Skin epidermis (tissue), 12 donors: ENCODE data around the gene BRAT1.

ENCODE experiments used
- H3K27ac ChIP-seq, 21 experiments: fragments of 200-600 bp; sonication (generic) in 11 of 21; one replicate each; pipeline ENCODE4 v1.5.0; 2020; ENCODE audit warnings: mild to moderate bottlenecking in 3 of 21, inconsistent platforms in 2 of 21, moderate library complexity in 2 of 21
- H3K4me3 ChIP-seq, 7 experiments: fragments of 200-600 bp; sonication (generic) in 2 of 7; one replicate each; pipeline ENCODE4 v1.5.0; 2020; ENCODE audit warnings: inconsistent platforms in 2 of 7, mild to moderate bottlenecking in 2 of 7, moderate library complexity in 1 of 7

Gene BRAT1

GRCh38 chr7:2517678-2518507, 37.4 kb downstream of the BRAT1 start:
- Histone ChIP-seq H3K27ac (peak overlapping the region in 10 of 21 experiments; percentile 1 to 86 (median 62)), H3K4me3 (no peak overlapping the region)

GRCh38 chr7:2517026-2517425, 38.3 kb downstream of the BRAT1 start:
- H3K27ac ChIP-seq, result peak overlapping the region in 12 of 21 experiments; percentile 16 to 77 (median 54)

GRCh38 chr7:2516194-2516555, 39.1 kb downstream of the BRAT1 start:
- Histone ChIP-seq H3K4me3 (no peak overlapping the region), H3K27ac (peak overlapping the region in 12 of 21 experiments; percentile 3 to 77 (median 54))

More at GRCh38 chr7:2517026-2517425, 38.3 kb downstream of the BRAT1 start:
- no peak overlapping the region for H3K4me3 ChIP-seq

- H3K27ac ChIP-seq, result peak overlapping the region in 9 of 21 experiments; percentile 3 to 77 (median 50)
These were observed 39.7 kb downstream of the BRAT1 start for GRCh38 chr7:2515424-2516193.

GRCh38 chr7:2514473-2515423, 40.6 kb downstream of the BRAT1 start:
- Histone ChIP-seq H3K27ac (no peak overlapping the region), H3K4me3 (no peak overlapping the region)

More at GRCh38 chr7:2515424-2516193, 39.7 kb downstream of the BRAT1 start:
- H3K4me3 ChIP-seq, result no peak overlapping the region

- H3K4me3 ChIP-seq, result no peak overlapping the region
- peak overlapping the region in 2 of 21 experiments; percentile 55 to 91 for H3K27ac ChIP-seq
These were observed 41.6 kb downstream of the BRAT1 start for GRCh38 chr7:2513702-2514101.

GRCh38 chr7:2512713-2513112, 42.6 kb downstream of the BRAT1 start:
- Histone ChIP-seq H3K27ac (peak overlapping the region in 11 of 21 experiments; percentile 80 to 98 (median 91)), H3K4me3 (no peak overlapping the region)

GRCh38 chr7:2512179-2512661, 43.1 kb downstream of the BRAT1 start:
- peak overlapping the region in 18 of 21 experiments; percentile 29 to 98 (median 84) for H3K27ac ChIP-seq
- no peak overlapping the region for H3K4me3 ChIP-seq

- no peak overlapping the region for H3K4me3 ChIP-seq
- H3K27ac ChIP-seq, result peak overlapping the region in 20 of 21 experiments; percentile 29 to 98 (median 83)
These were observed 43.6 kb downstream of the BRAT1 start for GRCh38 chr7:2511769-2512168.

- peak overlapping the region in 20 of 21 experiments; percentile 29 to 98 (median 83) for H3K27ac ChIP-seq
- peak overlapping the region in 1 of 7 experiments; percentile 11 for H3K4me3 ChIP-seq
These were observed 44.2 kb downstream of the BRAT1 start for GRCh38 chr7:2510909-2511768.

GRCh38 chr7:2510130-2510776, 45.1 kb downstream of the BRAT1 start:
- H3K4me3 ChIP-seq, result no peak overlapping the region
- peak overlapping the region in 19 of 21 experiments; percentile 21 to 98 (median 84) for H3K27ac ChIP-seq

- Histone ChIP-seq H3K27ac (peak overlapping the region in 16 of 21 experiments; percentile 17 to 98 (median 67)), H3K4me3 (no peak overlapping the region)
These were observed 45.9 kb downstream of the BRAT1 start for GRCh38 chr7:2509298-2509906.

- peak overlapping the region in 19 of 21 experiments; percentile 16 to 98 (median 62) for H3K27ac ChIP-seq
- H3K4me3 ChIP-seq, result peak overlapping the region in 2 of 7 experiments; percentile 9 to 15
These were observed 46.8 kb downstream of the BRAT1 start for GRCh38 chr7:2508327-2509215.

GRCh38 chr7:2507917-2508306, 47.4 kb downstream of the BRAT1 start:
- Histone ChIP-seq H3K27ac (peak overlapping the region in 17 of 21 experiments; percentile 28 to 98 (median 62)), H3K4me3 (peak overlapping the region in 1 of 7 experiments; percentile 15)

- no peak overlapping the region for H3K4me3 ChIP-seq
- peak overlapping the region in 12 of 21 experiments; percentile 28 to 93 (median 63) for H3K27ac ChIP-seq
These were observed 48.0 kb downstream of the BRAT1 start for GRCh38 chr7:2507208-2507916.

- peak overlapping the region in 1 of 21 experiments; percentile 2 for H3K27ac ChIP-seq
- no peak overlapping the region for H3K4me3 ChIP-seq
These were observed 49.9 kb downstream of the BRAT1 start for GRCh38 chr7:2505401-2505800.
